Superior temporal gyrus (tissue), 1 donor: Measurements from ENCODE around the gene PLXNA4.

ENCODE experiments used
- DNase-seq: peaks from one replicate; pipeline ENCODE4 v3.0.0-alpha.2; 2016; ENCODE audit errors: extremely low spot score

PLXNA4 gene

DNA sequence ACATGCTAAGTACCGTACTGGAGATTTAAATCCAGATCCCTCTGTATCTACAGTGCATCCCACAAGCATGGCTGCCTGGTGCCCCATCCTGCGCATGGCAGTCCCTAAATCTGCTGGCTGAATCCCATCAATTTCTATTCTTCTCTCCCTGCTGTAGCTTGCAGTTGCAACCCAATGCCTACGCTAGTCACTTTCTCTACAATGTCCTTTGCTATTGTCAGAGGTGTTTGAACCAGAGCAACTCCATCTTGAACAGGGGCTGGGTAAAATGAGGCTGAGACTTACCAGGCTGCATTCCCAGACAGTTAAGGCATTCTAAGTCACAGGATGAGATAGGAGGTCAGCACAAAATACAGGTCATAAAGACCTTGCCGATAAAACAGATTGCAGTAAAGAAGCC, 461.2 kb downstream of the PLXNA4 start:
- DNase-seq = no peak

- no peak for DNase-seq
These were observed 461.9 kb downstream of the PLXNA4 start for GRCh38 chr7:132114411-132114810.

DNA sequence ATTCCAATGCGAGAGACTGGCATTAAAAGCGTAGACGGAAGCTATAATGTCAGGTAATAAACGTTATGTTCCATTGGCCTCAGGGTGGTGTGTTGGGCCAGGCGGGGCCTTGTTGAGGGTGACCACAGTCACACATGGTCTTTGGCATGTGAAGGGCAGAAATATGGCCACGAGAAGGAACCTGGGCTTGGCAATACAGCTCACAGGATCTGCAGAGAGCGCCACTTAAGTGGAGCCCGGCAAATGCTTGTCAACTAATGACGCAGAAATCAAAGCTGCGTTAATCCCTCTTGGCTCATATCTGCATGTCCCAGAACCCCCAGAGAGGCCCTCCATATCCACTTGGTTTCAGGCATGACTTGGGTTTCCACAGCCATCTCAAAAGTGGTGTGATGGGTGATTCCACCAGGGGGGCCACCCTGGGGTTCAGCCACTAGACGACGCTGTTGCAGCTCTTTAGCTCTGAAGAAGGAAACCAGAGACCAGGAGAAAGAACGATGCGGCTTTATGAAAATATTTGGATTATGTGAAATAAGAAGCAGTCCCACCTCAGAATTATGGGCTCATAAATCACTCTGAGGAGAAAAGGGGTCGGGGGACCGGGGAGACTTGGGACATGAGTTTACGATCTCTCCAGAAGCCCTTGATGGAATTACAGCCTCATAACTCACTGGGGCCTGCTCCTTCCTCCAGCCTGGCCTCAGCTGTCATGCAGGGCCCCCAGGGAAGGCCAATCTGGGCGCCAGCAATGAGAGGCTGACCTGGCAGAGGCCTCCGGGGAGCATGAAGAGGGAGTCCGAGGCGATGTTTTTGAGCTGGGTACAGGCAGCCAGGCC, 462.5 kb downstream of the PLXNA4 start:
- no peak for DNase-seq

DNA sequence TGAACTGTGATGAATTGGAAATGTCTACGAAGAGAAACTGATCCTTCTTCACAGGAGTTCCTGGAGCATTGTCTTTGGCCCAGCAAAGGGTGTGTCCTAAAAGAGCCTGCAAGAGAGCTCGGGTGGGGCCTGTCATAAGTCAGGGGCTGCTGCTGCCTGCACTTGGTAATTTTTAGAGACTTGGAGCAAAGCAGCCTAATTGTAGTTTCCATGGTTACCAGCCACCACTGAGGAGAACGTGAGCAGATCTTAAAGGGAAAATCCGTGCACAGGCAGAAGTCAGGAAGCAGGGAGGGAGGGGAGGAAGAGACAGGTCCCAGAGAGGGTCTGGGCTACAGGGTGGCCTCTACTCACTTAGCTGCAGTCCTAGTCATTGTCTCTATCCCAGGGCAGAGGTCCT, 463.6 kb downstream of the PLXNA4 start:
- peak; percentile 32 for DNase-seq

DNA sequence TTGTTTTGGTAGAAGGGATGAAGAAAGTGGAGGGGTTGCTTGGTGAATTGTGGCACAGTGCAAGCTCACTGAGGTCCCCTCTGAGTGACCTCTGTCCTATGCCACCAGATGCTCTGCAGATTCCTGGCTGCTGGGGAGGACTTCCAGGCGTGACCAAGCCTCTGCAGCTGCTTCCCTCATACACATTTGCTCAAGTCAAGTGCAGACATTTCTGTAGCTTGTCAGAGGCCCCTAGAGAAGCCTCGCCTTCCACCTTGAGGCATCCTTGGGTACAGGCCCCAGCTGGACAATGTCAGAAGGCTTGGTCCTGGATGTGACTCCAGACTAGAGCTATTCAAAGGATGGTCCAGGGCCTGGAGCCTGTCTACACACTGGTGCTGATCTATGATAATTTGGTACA, 464.2 kb downstream of the PLXNA4 start:
- DNase-seq = no peak

DNA sequence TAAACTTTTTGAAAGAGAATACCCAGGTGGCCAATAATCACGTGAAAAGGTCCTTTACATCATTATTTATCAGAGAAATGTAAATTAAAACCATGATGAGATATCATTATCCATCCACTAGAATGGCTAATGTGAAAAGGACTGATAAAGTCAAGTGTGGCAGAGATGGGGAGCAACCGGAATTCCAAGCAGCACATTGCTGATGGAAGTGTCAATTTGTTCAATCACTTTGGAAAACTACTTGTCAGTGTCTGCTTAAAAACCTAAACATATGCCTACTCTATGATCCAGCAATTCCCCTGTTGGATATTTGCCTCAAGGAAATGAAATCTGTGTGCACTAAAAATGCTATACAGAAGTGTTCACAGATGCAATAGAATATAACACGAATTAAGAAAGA, 465.6 kb downstream of the PLXNA4 start:
- no peak for DNase-seq

- no peak for DNase-seq
These were observed 466.5 kb downstream of the PLXNA4 start for GRCh38 chr7:132109769-132110168.

- no peak for DNase-seq
These were observed 467.7 kb downstream of the PLXNA4 start for GRCh38 chr7:132108563-132108962.

- DNase-seq = no peak
These were observed 469.8 kb downstream of the PLXNA4 start for GRCh38 chr7:132106491-132106890.

- no peak for DNase-seq
These were observed 471.2 kb downstream of the PLXNA4 start for GRCh38 chr7:132105096-132105495.

DNA sequence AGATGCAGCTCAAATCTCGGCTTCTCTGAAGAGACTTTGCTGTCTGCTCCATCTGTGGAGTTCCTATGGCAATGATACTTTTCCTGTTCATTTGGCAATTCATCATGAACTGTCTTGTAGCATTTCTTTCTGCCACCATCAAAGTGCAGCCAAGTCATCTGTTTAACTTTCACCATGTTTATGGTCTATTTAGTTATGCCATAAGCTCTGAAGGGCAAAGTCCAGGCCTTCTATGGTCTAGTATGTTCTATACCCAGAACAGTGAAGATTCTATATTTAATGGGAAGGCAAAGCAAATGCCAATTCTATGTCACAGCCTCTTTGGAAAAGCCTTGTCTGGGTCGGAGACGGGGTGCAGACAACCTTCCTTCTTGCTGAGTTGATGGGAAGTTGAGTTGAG, 472.6 kb downstream of the PLXNA4 start:
- no peak for DNase-seq

DNA sequence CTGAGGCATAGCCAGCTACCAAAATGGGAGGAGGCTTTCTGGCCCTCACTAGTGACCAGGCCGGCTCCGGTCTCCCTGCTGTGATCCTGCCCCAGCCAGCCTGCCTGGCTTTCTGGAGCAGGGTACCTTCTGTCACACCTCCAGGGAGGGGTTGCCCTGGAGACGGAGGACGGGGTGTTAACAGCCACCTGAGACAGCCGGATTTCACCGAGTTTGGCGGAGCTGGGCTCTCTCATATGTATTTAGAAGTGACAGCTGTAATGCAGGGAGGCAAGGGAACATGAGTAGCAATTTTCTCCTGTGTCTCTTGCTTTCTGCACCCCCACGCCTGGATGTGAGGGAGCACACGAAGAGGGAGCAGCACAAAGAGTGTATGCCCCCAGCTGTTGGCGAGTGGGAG, 473.3 kb downstream of the PLXNA4 start:
- no peak for DNase-seq

- DNase-seq = no peak
These were observed 473.9 kb downstream of the PLXNA4 start for GRCh38 chr7:132102391-132102790.

GRCh38 chr7:132100981-132101380, 475.3 kb downstream of the PLXNA4 start:
- no peak for DNase-seq

- no peak for DNase-seq
These were observed 475.8 kb downstream of the PLXNA4 start for GRCh38 chr7:132100483-132100882.

- no peak for DNase-seq
These were observed 477.1 kb downstream of the PLXNA4 start for GRCh38 chr7:132099163-132099562.

GRCh38 chr7:132098327-132098726, 477.9 kb downstream of the PLXNA4 start:
- no peak for DNase-seq

DNA sequence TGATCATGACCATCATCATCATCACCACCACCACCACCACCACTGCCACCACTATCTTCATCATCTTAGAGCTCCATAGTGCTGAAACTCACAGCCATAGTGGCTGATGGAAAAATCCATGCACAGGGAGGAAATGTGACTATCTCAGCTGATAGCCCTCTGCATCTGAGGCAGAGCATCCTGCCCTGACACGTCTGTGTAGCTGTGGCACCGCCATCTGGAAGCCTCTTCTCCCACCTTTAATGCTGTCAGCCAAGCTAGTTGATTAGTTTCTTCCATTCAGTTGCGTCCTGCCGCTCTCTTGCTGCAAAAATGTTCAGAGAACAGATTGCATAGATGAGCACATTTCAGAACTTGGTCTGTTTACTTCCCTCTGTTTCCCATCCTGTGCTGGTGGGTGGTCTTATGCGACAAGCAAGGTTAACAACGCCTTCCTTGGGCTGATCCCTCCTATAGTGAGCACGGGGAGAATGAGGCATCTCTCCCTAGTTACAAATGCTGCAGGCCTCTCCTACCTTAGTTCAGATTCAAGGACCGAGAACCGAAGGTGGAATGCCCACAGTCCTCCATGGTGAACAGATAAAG, 478.6 kb downstream of the PLXNA4 start:
- no peak for DNase-seq

DNA sequence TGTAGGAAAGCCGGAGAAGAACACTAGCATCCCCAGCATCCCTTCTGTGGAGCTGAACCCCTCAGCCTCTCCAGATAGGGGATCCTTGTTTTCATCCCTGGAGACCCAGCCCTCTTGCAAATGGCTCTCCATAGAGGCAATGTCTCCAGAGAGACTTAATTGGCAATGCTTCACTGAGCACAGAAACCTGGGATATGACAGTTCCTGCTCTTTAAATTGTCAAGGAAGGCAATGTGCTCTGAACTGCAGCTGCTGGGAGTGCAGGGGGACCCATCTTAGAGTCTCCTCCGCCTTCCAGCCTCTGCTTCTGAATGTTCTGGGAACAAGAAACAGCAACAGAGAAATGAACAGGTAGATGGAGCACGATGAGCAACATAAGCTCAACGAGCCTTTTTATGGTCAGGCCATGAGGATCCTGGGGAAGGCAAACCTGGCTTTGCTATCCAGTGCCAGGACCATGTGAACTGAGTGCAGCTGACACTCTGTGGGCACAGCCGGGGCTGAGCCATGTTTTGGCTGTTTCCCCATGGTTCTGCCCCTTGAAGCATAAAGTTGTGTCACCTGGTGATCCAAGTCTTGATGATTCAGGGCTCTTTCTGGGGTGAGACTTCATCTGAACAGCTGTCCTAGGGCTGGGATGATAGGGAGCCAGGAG, 481.0 kb downstream of the PLXNA4 start:
- no peak for DNase-seq

DNA sequence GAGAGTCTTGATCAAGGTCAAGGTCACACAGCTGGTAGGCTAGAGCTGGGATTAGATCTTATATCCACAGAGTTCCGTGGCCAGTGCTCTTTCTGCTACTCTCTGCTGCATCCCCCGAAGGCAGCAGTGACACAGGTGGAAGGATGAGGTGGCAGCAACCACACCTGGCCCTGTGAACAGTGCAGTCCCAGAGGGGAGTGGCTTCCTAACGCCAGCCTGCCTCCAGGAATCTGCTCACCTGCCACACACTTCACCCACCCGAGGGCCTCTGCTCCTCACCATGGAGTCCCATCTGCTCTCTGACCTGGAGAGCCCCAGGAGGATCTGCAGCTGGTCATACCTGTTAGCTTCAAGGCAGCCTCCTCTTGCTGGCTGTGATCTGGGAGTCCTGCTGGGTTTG, 484.2 kb downstream of the PLXNA4 start:
- no peak for DNase-seq

DNA sequence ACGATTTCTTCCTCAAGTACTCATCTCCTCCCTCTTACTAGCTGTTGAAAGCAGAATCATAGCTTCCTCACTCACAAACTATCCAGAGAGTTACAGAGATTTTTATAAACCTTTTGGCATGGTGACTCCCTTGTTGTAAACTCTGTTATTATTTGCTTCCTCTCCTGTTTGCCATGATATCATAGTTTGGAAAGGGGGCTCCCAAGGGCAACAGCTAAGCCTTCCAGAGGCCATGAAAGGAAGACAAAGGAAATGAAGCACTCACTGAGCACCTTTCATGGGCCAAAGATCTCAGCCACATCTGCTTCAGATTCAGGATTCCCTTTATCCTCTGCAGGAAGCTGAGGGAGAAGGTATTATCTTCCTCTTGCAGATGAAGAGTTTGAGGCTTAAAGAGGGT, 484.6 kb downstream of the PLXNA4 start:
- no peak for DNase-seq

GRCh38 chr7:132090444-132090843, 485.8 kb downstream of the PLXNA4 start:
- DNase-seq = no peak

- no peak for DNase-seq
These were observed 486.9 kb downstream of the PLXNA4 start for GRCh38 chr7:132089356-132089755.
